ENCODE results near the gene GPR61.

Gene GPR61

GRCh38 chr1:109509176-109510134 is 30.2 kb upstream of the GPR61 start, which contains the start of gene AMIGO1:
TSS of gene AMIGO1 (minus strand) at chr1:109509727. CDS start at chr1:109508912, 815 bp downstream.
- no peak for DNase-seq (ENCODE audit: low read depth)

GRCh38 chr1:109513110-109513710 is 26.5 kb upstream of the GPR61 start:
- DNase-seq (ENCODE audit: low read depth): no peak

GRCh38 chr1:109514846-109515245 is 24.8 kb upstream of the GPR61 start:
- no peak for DNase-seq (ENCODE audit: low read depth)

GRCh38 chr1:109516872-109517271 is 22.8 kb upstream of the GPR61 start:
- DNase-seq (ENCODE audit: low read depth): no peak

GRCh38 chr1:109517337-109517736 is 22.3 kb upstream of the GPR61 start:
- DNase-seq (ENCODE audit: low read depth): no peak

GRCh38 chr1:109521002-109521951 is 18.4 kb upstream of the GPR61 start:
- no peak for DNase-seq (ENCODE audit: low read depth)

- no peak for DNase-seq (ENCODE audit: low read depth)
These were observed 17.6 kb upstream of the GPR61 start for GRCh38 chr1:109522026-109522425.

GRCh38 chr1:109523706-109524105 is 16.0 kb upstream of the GPR61 start:
- no peak for DNase-seq (ENCODE audit: low read depth)

- DNase-seq (ENCODE audit: low read depth): no peak
These were observed 12.4 kb upstream of the GPR61 start for GRCh38 chr1:109527098-109527811.

- no peak for DNase-seq (ENCODE audit: low read depth)
These were observed 11.6 kb upstream of the GPR61 start for GRCh38 chr1:109527846-109528695.

- no peak for DNase-seq (ENCODE audit: low read depth)
These were observed 11.0 kb upstream of the GPR61 start for GRCh38 chr1:109528712-109529111.

- DNase-seq (ENCODE audit: low read depth): no peak
These were observed 9.7 kb upstream of the GPR61 start for GRCh38 chr1:109529881-109530456.

- DNase-seq (ENCODE audit: low read depth): no peak
These were observed 9.1 kb upstream of the GPR61 start for GRCh38 chr1:109530457-109531087.

- no peak for DNase-seq (ENCODE audit: low read depth)
These were observed 8.3 kb upstream of the GPR61 start for GRCh38 chr1:109531380-109531779.

GRCh38 chr1:109531826-109532364 is 7.8 kb upstream of the GPR61 start:
- no peak for DNase-seq (ENCODE audit: low read depth)

GRCh38 chr1:109532365-109533136 is 7.1 kb upstream of the GPR61 start:
- peak; percentile 92 for DNase-seq (ENCODE audit: low read depth)

- no peak for DNase-seq (ENCODE audit: low read depth)
These were observed 5.3 kb upstream of the GPR61 start for GRCh38 chr1:109534307-109534858.

GRCh38 chr1:109535481-109535880 is 4.2 kb upstream of the GPR61 start:
- no peak for DNase-seq (ENCODE audit: low read depth)
